Lower lobe of right lung (tissue), 2 donors: ENCODE measurements around the gene SIRPB1. TPM values are rescaled to one million over a fixed set of nuclear protein-coding genes. Genes with fewer than 3 reads are reported as not detected.
"Not testable (repeated sequence)": the region's sequence is repeated elsewhere in the genome, so short reads cannot be mapped to it uniquely, and the experiment has no call there.

Source experiments
- ATAC-seq, 2 donors: fragments of 200-7000 bp; cut with Tn5 transposase; one replicate each; pipeline ENCODE4 v1.9.1; 2020 to 2022; ENCODE audit warnings: mild to moderate bottlenecking in 2 of 2, moderate library complexity in 2 of 2
- DNase-seq: peaks from one replicate; pipeline ENCODE4 v3.0.0-alpha.2; 2020
- H3K27ac ChIP-seq: fragments of 200-600 bp; one replicate; pipeline ENCODE4 v1.8.0; 2022
- H3K27me3 ChIP-seq: fragments of 200-600 bp; one replicate; pipeline ENCODE4 v1.8.0; 2022; ENCODE audit warnings: low read depth
- H3K36me3 ChIP-seq: fragments of 200-600 bp; one replicate; pipeline ENCODE4 v1.8.0; 2022; ENCODE audit warnings: mild to moderate bottlenecking
- H3K4me1 ChIP-seq: fragments of 200-600 bp; one replicate; pipeline ENCODE4 v1.8.0; 2022
- H3K4me3 ChIP-seq: fragments of 200-600 bp; one replicate; pipeline ENCODE4 v1.8.0; 2022; ENCODE audit warnings: mild to moderate bottlenecking
- H3K9me3 ChIP-seq: fragments of 200-600 bp; one replicate; pipeline ENCODE4 v1.8.0; 2022
- intact Hi-C: fragments of 100-400 bp; cut with DNase I; formaldehyde crosslinking; loops from one replicate; pipeline ENCODE4 v1.11.0; 2022
- total RNA-seq: library from RNA; stranded (reverse); fragmentation: NEBNext Ultra II Directional; extraction: Animal tissue kit (Norgen Biotek cat#: 25700); gene quantifications from one replicate; pipeline ENCODE4 v1.2.1, GENCODE V29; 2021
- TF ChIP-seq, protein P1 (sequence below): fragments of 200-600 bp; IDR thresholded peaks from one replicate; pipeline ENCODE4 v1.8.0; 2022; ENCODE audit warnings: antibody characterized with exemption, mild to moderate bottlenecking
- donor health status: DM: no; HTN: yes; CAD: no; lungs with severe emphysema.

Gene SIRPB1
- total RNA-seq, 1 donor from 2014 or later = 35.8 TPM

GRCh38 chr20:1648101-1648500 lies 28.3 kb upstream of the SIRPB1 start:
- Histone ChIP-seq H3K9me3 (no peaks in the 10 kb centered on the region), H3K27me3 (peaks cover 14% of the 10 kb centered on the region), H3K36me3 (no peaks in the 10 kb centered on the region), H3K4me1 (no peaks in the 10 kb centered on the region), H3K4me3 (no peak overlapping the region), H3K27ac (no peak overlapping the region)
- intact Hi-C loops = no loop called here
- DNase-seq (no peak), ATAC-seq (no peak)
- TF ChIP-seq, protein P1, sequence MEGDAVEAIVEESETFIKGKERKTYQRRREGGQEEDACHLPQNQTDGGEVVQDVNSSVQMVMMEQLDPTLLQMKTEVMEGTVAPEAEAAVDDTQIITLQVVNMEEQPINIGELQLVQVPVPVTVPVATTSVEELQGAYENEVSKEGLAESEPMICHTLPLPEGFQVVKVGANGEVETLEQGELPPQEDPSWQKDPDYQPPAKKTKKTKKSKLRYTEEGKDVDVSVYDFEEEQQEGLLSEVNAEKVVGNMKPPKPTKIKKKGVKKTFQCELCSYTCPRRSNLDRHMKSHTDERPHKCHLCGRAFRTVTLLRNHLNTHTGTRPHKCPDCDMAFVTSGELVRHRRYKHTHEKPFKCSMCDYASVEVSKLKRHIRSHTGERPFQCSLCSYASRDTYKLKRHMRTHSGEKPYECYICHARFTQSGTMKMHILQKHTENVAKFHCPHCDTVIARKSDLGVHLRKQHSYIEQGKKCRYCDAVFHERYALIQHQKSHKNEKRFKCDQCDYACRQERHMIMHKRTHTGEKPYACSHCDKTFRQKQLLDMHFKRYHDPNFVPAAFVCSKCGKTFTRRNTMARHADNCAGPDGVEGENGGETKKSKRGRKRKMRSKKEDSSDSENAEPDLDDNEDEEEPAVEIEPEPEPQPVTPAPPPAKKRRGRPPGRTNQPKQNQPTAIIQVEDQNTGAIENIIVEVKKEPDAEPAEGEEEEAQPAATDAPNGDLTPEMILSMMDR = no peak

DNA sequence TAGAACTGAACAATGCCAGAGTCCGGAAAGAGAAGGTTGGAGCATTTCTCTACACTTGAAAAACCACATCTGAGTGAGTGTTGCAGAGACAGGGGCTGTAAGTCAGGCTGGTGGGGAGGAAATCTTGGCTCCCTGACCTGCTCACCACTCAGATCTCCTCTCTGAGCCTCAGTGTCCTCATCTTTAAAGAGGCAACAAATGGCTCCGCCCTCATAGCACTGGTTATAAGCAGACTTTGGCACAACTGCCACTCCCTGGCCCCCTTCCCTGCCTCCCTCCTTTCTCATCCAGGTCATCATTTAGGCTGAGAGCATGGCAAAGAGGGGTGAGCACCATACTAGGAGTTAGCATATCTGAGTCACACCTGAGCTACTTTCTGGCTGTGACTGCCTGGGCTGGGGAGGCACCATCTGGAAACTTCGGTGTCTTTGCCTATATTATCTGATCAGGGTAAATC lies 27.2 kb upstream of the SIRPB1 start:
- intact Hi-C loops = no loop called here
- Histone ChIP-seq H3K36me3 (no peaks in the 10 kb centered on the region), H3K27me3 (peaks cover 14% of the 10 kb centered on the region), H3K4me3 (no peak overlapping the region), H3K9me3 (no peaks in the 10 kb centered on the region), H3K4me1 (no peaks in the 10 kb centered on the region), H3K27ac (no peak overlapping the region)
- no peak for DNase-seq
- ATAC-seq = no peak
- TF ChIP-seq, protein P1 = no peak

DNA sequence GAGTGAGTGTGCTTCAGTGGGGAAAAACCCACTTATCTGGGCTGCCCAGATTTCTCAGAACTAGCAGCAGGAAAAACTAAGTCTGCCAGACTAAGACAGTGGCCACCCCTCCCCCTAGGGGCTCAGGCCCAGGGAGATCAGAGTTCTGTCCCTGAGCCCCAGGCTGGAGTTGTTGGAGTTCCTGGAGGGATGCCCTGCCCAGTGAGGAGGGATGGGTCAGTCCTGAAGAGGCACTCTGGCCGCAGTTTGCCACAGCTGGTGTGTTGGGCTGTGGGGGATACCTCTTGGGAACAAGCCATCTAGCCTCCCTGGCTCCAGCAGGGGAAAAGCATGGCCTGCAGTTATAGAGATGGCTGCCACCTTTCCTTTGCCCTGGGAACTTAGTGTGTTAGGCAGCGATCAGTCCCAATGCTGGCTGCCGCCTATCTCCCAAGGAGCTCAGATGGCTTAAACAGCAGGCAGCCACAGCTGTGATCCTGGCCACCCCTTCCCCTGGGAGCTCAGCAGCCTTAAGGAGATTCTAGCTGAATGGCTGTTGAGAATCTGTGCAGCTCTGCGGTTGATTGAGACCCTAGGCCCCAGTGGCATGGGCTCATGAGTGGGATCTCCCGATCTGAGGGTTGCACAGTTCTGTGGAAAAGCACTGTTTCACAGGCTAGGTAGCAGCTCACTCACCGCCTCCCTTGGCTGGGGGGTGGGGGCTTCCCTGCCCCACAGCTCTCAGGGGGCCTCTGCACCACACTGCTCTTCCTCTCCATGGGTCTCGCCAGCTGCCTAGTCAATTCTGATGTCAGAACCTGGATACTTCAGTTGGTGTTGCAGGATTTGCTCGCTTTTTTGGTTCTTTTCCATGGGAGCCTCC lies 24.5 kb upstream of the SIRPB1 start:
- intact Hi-C loops = no loop called here
- no peak for ATAC-seq
- TF ChIP-seq, protein P1 = no peak

DNA sequence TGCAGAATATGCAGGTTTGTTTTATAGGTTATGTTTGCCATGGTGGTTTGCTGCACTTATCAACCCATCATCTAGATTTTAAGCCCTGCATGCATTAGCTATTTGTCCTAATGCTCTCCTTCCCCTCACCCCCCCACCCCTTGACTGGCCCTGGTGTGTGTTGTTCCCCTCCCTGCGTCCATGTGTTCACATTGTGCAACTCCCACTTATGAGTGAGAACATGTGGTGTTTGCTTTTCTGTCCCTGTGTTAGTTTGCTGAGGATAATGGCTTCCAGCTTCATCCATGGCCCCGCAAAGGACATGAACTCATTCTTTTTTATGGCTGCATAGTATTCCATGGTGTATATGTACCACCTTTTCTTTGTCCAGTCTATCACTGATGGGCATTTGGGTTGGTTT lies 18.8 kb upstream of the SIRPB1 start:
- H3K4me1 ChIP-seq, DNase-seq, H3K27me3 ChIP-seq, intact Hi-C loops, H3K36me3 ChIP-seq, H3K27ac ChIP-seq, H3K4me3 ChIP-seq, ATAC-seq, H3K9me3 ChIP-seq: not testable (repeated sequence)

More for the DNA sequence above, 24.5 kb upstream of the SIRPB1 start:
- H3K27me3 ChIP-seq = peaks cover 14% of the 10 kb centered on the region
- H3K9me3 ChIP-seq = no peaks in the 10 kb centered on the region
- DNase-seq = no peak
- no peak overlapping the region for H3K4me3 ChIP-seq
- H3K36me3 ChIP-seq = no peaks in the 10 kb centered on the region
- H3K4me1 ChIP-seq = no peaks in the 10 kb centered on the region
- no peak overlapping the region for H3K27ac ChIP-seq

DNA sequence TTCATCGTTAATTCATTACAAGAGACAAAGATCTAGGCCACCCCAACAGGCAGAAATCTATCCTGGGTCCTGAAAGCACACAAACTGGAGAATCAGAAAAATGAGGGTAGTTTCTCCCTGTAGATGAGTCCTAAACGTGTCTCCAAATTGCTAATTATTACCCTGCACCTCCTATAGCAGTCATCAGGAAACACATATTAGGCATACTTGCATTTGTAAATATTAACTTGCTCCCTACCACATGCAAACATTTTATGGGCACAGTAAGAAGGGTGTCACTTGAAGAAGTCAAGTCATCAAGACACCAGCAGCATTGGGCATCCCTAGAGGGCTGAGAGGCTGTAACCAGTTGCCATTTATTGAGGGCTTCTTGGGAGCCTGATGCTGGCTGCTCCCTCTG lies 17.9 kb upstream of the SIRPB1 start:
- ATAC-seq (no peak), DNase-seq (no peak)
- intact Hi-C loops = no loop called here
- TF ChIP-seq, protein P1 = no peak
- H3K4me3 ChIP-seq = no peak overlapping the region
- no peaks in the 10 kb centered on the region for H3K36me3 ChIP-seq
- no peaks in the 10 kb centered on the region for H3K9me3 ChIP-seq
- no peak overlapping the region for H3K27ac ChIP-seq
- no peaks in the 10 kb centered on the region for H3K4me1 ChIP-seq
- H3K27me3 ChIP-seq = no peaks in the 10 kb centered on the region

DNA sequence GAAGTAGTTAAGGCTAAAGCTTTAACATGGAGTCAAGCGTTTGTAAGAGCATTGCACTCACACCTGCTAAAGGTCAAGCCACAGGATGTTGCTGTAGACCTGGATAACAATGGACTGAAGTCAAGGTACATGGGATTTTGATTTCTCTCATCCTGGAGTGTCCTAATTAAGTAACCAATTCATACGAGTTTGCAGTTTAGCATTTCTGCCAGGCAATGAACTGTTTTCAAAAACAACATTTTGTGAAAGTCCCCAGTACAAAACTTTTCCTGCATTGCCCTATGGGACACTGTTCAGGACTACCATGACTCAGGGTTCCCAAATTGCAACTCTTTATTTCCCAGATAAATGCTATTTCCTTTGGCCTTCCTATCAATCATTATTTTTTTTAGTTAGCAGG lies 17.4 kb upstream of the SIRPB1 start:
- intact Hi-C loops = no loop called here
- H3K27ac ChIP-seq = no peak overlapping the region
- no peaks in the 10 kb centered on the region for H3K9me3 ChIP-seq
- DNase-seq = no peak
- H3K27me3 ChIP-seq = no peaks in the 10 kb centered on the region
- ATAC-seq = no peak
- no peaks in the 10 kb centered on the region for H3K4me1 ChIP-seq
- H3K4me3 ChIP-seq = no peak overlapping the region
- no peaks in the 10 kb centered on the region for H3K36me3 ChIP-seq
- TF ChIP-seq, protein P1 = no peak
